ENCODE data around the gene EFEMP1.

EFEMP1 gene

DNA sequence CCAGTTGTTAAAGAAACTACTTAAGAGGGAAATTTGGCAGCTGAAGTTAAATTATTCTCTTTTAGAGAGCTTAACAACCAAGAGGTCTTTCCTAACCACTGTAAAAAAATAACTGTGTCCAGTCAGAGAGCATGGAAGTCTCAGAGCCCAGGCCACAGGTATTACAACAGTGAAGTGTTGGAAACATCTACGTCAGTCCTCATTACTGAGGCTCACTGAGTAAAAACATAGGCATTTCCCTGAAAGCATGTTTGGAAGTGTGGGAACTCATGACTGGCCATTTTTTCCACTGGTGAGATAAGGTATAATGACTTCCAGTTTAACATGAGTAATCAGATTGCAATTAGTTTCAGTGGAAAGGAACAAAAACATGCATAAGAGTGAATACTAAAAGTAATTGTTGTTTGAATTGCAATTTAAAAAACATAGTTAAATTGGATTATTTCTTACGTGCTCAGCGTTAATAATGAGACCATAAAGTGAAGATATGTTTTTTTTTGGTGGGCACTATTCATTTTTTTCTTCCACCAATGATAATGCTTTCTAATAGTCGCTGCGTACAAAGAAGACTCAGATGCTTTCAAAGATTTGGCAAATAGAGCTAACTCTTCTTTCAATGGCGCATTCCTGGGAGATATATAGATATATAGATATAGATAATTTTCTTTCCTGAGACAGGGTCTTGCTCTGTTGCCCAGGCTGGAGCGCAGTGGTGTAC lies 60.8 kb downstream of the EFEMP1 start:
- peak overlapping the region; percentile 82 for H3K27ac ChIP-seq (ENCODE audit: low read depth, low read length)

DNA sequence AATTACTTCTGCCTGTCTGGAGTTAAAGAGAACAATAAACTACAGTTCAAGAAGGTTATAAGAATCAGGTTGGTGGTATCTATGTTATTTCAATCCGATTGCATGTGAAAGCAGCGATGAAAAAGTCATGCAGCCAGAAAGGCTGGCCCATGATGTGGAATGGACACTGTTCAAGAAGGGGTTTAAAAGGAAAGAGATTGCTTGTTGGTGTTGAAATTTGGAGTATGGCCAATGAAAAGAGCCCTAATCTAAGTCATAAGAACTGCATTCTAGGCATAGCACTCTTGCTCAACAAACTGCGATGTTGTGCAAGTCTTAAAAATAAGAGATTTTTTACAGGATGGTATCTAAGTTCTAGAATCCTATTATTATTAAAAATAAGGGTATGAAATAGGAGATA lies 61.3 kb downstream of the EFEMP1 start:
- H3K4me3 ChIP-seq (ENCODE audit: low read depth in 1 of 5, low read length in 5 of 5): no peak overlapping the region
- H3K9ac ChIP-seq (ENCODE audit: low read length in 5 of 5): peak overlapping the region in 1 of 5 donors; percentile 74
- H3K27me3 ChIP-seq (ENCODE audit: control insufficient read depth in 5 of 5, insufficient read depth in 4 of 5, low read length in 5 of 5): peaks cover 0 to 2% (median 0%) of the 10 kb centered on the region in 5 donors
- H3K27ac ChIP-seq (ENCODE audit: low read depth, low read length): peak overlapping the region; percentile 82
- peaks cover 0 to 11% (median 4%) of the 10 kb centered on the region in 5 donors for H3K36me3 ChIP-seq (ENCODE audit: control insufficient read depth in 5 of 5, insufficient read depth in 5 of 5, low read length in 5 of 5)
- H3K4me1 ChIP-seq (ENCODE audit: control insufficient read depth in 5 of 5, insufficient read depth in 5 of 5, low read length in 5 of 5): peaks cover 3 to 29% (median 14%) of the 10 kb centered on the region in 5 donors
- no peaks in the 10 kb centered on the region for H3K9me3 ChIP-seq (ENCODE audit: control insufficient read depth in 5 of 5, low read length in 5 of 5)

More for the DNA sequence above, 60.8 kb downstream of the EFEMP1 start:
- Histone ChIP-seq H3K27me3 (ENCODE audit: control insufficient read depth in 5 of 5, insufficient read depth in 4 of 5, low read length in 5 of 5) (peaks cover 0 to 2% (median 0%) of the 10 kb centered on the region in 5 donors), H3K4me3 (ENCODE audit: low read depth in 1 of 5, low read length in 5 of 5) (no peak overlapping the region), H3K9me3 (ENCODE audit: control insufficient read depth in 5 of 5, low read length in 5 of 5) (no peaks in the 10 kb centered on the region), H3K9ac (ENCODE audit: low read length in 5 of 5) (peak overlapping the region in 4 of 5 donors; percentile 14 to 82 (median 36)), H3K36me3 (ENCODE audit: control insufficient read depth in 5 of 5, insufficient read depth in 5 of 5, low read length in 5 of 5) (peaks cover 1 to 13% (median 4%) of the 10 kb centered on the region in 5 donors), H3K4me1 (ENCODE audit: control insufficient read depth in 5 of 5, insufficient read depth in 5 of 5, low read length in 5 of 5) (peaks cover 3 to 29% (median 14%) of the 10 kb centered on the region in 5 donors)

DNA sequence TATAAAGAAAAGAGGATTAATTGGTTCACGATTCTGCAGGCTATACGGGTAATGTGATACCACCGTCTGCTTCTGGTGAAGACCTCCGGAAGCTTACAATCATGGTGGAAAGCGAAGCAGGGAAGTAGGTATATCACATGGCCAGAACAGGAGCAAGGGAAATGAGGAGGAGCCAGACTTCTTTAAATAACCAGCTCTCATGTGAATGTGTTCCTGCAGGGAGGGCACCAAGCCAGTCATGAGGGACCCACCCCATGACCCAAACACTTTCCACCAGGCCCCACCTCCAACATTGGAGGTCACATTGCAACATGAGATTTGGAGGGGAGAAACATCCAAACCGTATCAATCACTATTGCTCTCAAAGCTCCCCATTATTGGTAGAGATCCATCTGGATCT lies 61.8 kb downstream of the EFEMP1 start:
- H3K27me3 ChIP-seq (ENCODE audit: control insufficient read depth in 5 of 5, insufficient read depth in 4 of 5, low read length in 5 of 5): peaks cover 0 to 2% (median 0%) of the 10 kb centered on the region in 5 donors
- peak overlapping the region in 1 of 5 donors; percentile 74 for H3K9ac ChIP-seq (ENCODE audit: low read length in 5 of 5)
- peaks cover 0 to 9% (median 3%) of the 10 kb centered on the region in 5 donors for H3K36me3 ChIP-seq (ENCODE audit: control insufficient read depth in 5 of 5, insufficient read depth in 5 of 5, low read length in 5 of 5)
- H3K4me1 ChIP-seq (ENCODE audit: control insufficient read depth in 5 of 5, insufficient read depth in 5 of 5, low read length in 5 of 5): peaks cover 3 to 29% (median 14%) of the 10 kb centered on the region in 5 donors
- peak overlapping the region; percentile 82 for H3K27ac ChIP-seq (ENCODE audit: low read depth, low read length)
- H3K4me3 ChIP-seq (ENCODE audit: low read depth in 1 of 5, low read length in 5 of 5): no peak overlapping the region
- no peaks in the 10 kb centered on the region for H3K9me3 ChIP-seq (ENCODE audit: control insufficient read depth in 5 of 5, low read length in 5 of 5)

DNA sequence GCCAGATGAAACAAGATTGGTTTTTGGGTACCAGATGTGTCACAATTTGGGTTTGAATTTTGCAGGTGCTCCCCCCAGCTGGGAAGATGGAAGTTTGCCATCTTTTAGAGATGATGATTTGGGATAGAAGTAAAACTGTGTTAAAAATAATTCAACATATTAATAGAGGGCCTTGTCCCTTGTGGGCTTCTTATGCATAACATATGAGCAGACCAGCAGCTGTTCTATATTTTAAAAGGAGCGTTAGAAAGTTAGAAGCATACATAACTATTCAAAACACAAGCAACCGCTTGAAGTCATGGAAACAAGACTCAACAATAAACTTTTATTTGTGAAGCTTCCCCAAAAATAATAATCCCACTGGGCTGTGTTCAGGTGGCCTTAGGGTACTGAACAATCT lies 62.8 kb downstream of the EFEMP1 start:
- no peak overlapping the region for H3K9ac ChIP-seq (ENCODE audit: low read length in 5 of 5)
- H3K27me3 ChIP-seq (ENCODE audit: control insufficient read depth in 5 of 5, insufficient read depth in 4 of 5, low read length in 5 of 5): peaks cover 0 to 2% (median 0%) of the 10 kb centered on the region in 5 donors
- H3K4me1 ChIP-seq (ENCODE audit: control insufficient read depth in 5 of 5, insufficient read depth in 5 of 5, low read length in 5 of 5): peaks cover 3 to 29% (median 14%) of the 10 kb centered on the region in 5 donors
- peaks cover 0 to 5% (median 0%) of the 10 kb centered on the region in 5 donors for H3K36me3 ChIP-seq (ENCODE audit: control insufficient read depth in 5 of 5, insufficient read depth in 5 of 5, low read length in 5 of 5)
- no peaks in the 10 kb centered on the region for H3K9me3 ChIP-seq (ENCODE audit: control insufficient read depth in 5 of 5, low read length in 5 of 5)
- no peak overlapping the region for H3K27ac ChIP-seq (ENCODE audit: low read depth, low read length)
- no peak overlapping the region for H3K4me3 ChIP-seq (ENCODE audit: low read depth in 1 of 5, low read length in 5 of 5)

DNA sequence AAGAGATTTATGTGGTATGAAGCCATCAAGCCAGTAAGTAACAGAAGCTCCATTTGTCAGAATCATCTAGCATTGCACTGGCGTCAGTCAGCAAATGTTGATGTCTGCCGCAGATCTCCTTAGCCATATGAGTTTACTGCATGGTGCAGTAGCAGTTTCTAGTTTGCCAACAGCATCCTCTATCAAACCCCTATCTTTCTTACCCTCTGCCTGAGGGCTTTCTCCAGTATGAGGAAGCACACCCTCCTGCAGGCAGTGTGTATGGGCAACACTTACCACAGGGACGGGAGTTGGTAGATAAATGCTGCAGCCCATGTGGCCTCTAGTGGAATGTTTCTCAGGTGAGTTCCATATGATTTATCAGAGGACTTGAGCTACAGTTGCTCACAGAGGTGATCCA lies 63.7 kb downstream of the EFEMP1 start:
- Histone ChIP-seq H3K27me3 (ENCODE audit: control insufficient read depth in 5 of 5, insufficient read depth in 4 of 5, low read length in 5 of 5) (peaks cover 0 to 2% (median 0%) of the 10 kb centered on the region in 5 donors), H3K4me3 (ENCODE audit: low read depth in 1 of 5, low read length in 5 of 5) (no peak overlapping the region), H3K27ac (ENCODE audit: low read depth, low read length) (no peak overlapping the region), H3K9me3 (ENCODE audit: control insufficient read depth in 5 of 5, low read length in 5 of 5) (no peaks in the 10 kb centered on the region), H3K36me3 (ENCODE audit: control insufficient read depth in 5 of 5, insufficient read depth in 5 of 5, low read length in 5 of 5) (peaks cover 0 to 5% (median 0%) of the 10 kb centered on the region in 5 donors), H3K4me1 (ENCODE audit: control insufficient read depth in 5 of 5, insufficient read depth in 5 of 5, low read length in 5 of 5) (peaks cover 3 to 24% (median 9%) of the 10 kb centered on the region in 5 donors), H3K9ac (ENCODE audit: low read length in 5 of 5) (no peak overlapping the region)

DNA sequence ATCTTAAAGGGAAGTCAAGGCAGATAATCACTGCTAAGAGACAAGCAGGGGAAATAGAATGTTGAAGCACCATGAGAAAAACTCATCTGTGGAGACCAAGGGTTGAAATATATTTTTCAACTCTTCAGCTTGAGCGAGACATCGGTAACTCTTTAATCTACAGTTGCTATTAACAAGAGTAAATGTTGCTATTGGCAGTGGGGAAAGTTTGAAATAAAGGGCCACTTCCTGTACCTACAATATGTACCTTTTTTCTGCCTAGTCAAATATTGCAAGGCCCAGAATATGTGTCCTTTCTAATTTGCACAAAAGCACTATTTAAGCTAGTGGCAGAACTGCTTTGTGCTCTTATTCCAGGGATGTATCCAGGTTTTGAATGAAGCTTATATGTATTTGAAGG lies 65.8 kb downstream of the EFEMP1 start:
- no peak overlapping the region for H3K27ac ChIP-seq (ENCODE audit: low read depth, low read length)
- H3K27me3 ChIP-seq (ENCODE audit: control insufficient read depth in 5 of 5, insufficient read depth in 4 of 5, low read length in 5 of 5): peaks cover 0 to 2% (median 0%) of the 10 kb centered on the region in 5 donors
- peaks cover 2 to 15% (median 6%) of the 10 kb centered on the region in 5 donors for H3K4me1 ChIP-seq (ENCODE audit: control insufficient read depth in 5 of 5, insufficient read depth in 5 of 5, low read length in 5 of 5)
- no peak overlapping the region for H3K4me3 ChIP-seq (ENCODE audit: low read depth in 1 of 5, low read length in 5 of 5)
- H3K36me3 ChIP-seq (ENCODE audit: control insufficient read depth in 5 of 5, insufficient read depth in 5 of 5, low read length in 5 of 5): peaks cover 0 to 5% (median 0%) of the 10 kb centered on the region in 5 donors
- H3K9me3 ChIP-seq (ENCODE audit: control insufficient read depth in 5 of 5, low read length in 5 of 5): no peaks in the 10 kb centered on the region
- H3K9ac ChIP-seq (ENCODE audit: low read length in 5 of 5): no peak overlapping the region

DNA sequence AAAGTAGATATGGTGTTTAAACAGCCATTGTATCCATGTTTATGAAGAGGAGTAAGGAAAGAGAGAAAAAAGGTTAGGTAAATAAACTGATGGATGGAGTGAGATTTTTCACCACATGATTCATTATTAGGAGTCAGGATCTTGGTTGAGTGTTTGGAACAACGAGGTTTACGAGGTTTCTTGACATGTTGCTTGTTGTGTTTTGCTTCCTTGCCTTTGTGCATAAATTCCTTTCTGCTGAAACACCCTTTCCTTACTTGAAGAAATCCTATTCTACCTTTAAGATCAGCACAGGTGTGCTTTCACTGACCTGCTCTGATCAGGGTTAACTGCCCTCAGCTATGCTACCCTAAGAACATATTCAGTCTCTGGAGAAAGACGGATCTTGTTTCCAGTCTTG lies 66.6 kb downstream of the EFEMP1 start:
- Histone ChIP-seq H3K9ac (ENCODE audit: low read length in 5 of 5) (no peak overlapping the region), H3K27me3 (ENCODE audit: control insufficient read depth in 5 of 5, insufficient read depth in 4 of 5, low read length in 5 of 5) (peaks cover 0 to 2% (median 0%) of the 10 kb centered on the region in 5 donors), H3K9me3 (ENCODE audit: control insufficient read depth in 5 of 5, low read length in 5 of 5) (no peaks in the 10 kb centered on the region), H3K36me3 (ENCODE audit: control insufficient read depth in 5 of 5, insufficient read depth in 5 of 5, low read length in 5 of 5) (peaks cover 0 to 5% (median 0%) of the 10 kb centered on the region in 5 donors), H3K4me3 (ENCODE audit: low read depth in 1 of 5, low read length in 5 of 5) (no peak overlapping the region), H3K27ac (ENCODE audit: low read depth, low read length) (no peak overlapping the region), H3K4me1 (ENCODE audit: control insufficient read depth in 5 of 5, insufficient read depth in 5 of 5, low read length in 5 of 5) (peaks cover 0 to 7% (median 4%) of the 10 kb centered on the region in 5 donors)

DNA sequence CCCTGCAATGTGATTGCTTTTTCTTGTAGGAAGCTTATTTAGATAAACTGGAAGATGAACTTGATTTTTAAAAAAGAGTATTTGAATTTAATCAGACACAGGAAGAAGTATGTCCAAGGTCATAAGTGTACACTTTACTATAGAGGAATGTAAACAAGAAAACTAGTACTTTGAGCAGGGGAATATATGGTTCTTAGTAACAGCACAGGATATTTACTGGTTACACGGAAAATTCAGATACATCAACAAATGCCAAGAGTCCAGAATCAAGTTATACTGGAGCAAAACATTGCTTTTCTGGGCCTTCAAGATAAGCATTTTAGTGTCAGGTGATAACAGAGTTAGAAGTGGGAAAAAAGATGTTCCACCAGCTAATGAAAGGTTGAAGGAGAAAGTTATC lies 75.5 kb downstream of the EFEMP1 start:
- Histone ChIP-seq H3K4me3 (ENCODE audit: low read depth in 1 of 5, low read length in 5 of 5) (no peak overlapping the region), H3K27me3 (ENCODE audit: control insufficient read depth in 5 of 5, insufficient read depth in 4 of 5, low read length in 5 of 5) (no peaks in the 10 kb centered on the region), H3K9ac (ENCODE audit: low read length in 5 of 5) (no peak overlapping the region), H3K36me3 (ENCODE audit: control insufficient read depth in 5 of 5, insufficient read depth in 5 of 5, low read length in 5 of 5) (no peaks in the 10 kb centered on the region), H3K9me3 (ENCODE audit: control insufficient read depth in 5 of 5, low read length in 5 of 5) (no peaks in the 10 kb centered on the region), H3K27ac (ENCODE audit: low read depth, low read length) (no peak overlapping the region), H3K4me1 (ENCODE audit: control insufficient read depth in 5 of 5, insufficient read depth in 5 of 5, low read length in 5 of 5) (peaks cover 0 to 17% (median 0%) of the 10 kb centered on the region in 5 donors)

DNA sequence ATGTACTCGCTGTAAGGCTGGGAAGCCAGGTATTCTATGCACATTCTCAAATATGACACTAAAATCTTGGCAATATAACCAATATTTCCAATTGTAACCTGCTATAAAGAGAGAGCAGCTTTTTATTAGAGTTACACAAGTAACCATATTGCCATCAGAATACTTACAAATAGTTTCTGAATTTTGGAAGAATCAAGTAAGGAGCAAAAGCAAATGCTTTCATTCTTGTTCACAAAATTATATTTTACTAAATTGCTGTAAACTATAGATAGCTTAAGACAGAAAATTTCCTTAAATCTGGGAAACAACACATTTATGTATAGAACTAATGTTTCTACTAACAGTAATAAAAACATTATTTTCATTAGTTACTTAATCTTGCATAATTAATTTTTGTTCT lies 77.2 kb downstream of the EFEMP1 start:
- H3K9ac ChIP-seq (ENCODE audit: low read length in 5 of 5): no peak overlapping the region
- H3K27ac ChIP-seq (ENCODE audit: low read depth, low read length): no peak overlapping the region
- H3K9me3 ChIP-seq (ENCODE audit: control insufficient read depth in 5 of 5, low read length in 5 of 5): no peaks in the 10 kb centered on the region
- H3K27me3 ChIP-seq (ENCODE audit: control insufficient read depth in 5 of 5, insufficient read depth in 4 of 5, low read length in 5 of 5): no peaks in the 10 kb centered on the region
- H3K4me1 ChIP-seq (ENCODE audit: control insufficient read depth in 5 of 5, insufficient read depth in 5 of 5, low read length in 5 of 5): peaks cover 0 to 17% (median 4%) of the 10 kb centered on the region in 5 donors
- H3K4me3 ChIP-seq (ENCODE audit: low read depth in 1 of 5, low read length in 5 of 5): no peak overlapping the region
- no peaks in the 10 kb centered on the region for H3K36me3 ChIP-seq (ENCODE audit: control insufficient read depth in 5 of 5, insufficient read depth in 5 of 5, low read length in 5 of 5)

DNA sequence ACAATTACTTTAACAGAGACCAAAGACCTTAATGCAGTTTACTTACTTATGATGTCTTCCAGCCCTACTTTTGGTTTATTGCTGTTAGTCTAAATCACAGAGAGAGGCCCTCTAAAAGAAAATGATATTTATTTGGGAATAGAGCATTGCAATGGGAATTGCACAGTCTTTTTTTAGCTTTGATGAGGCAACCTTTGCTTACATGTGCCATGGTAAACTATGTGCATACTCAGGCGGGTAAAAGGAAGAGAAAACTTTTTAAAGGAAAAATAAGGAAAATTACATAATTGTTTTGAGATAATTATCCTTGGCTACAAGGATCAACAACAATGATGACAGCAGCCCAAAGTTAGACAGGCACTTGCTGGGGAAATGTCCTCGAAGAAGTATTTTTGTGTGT lies 78.6 kb downstream of the EFEMP1 start:
- Histone ChIP-seq H3K9me3 (ENCODE audit: control insufficient read depth in 5 of 5, low read length in 5 of 5) (no peaks in the 10 kb centered on the region), H3K4me1 (ENCODE audit: control insufficient read depth in 5 of 5, insufficient read depth in 5 of 5, low read length in 5 of 5) (peaks cover 0 to 17% (median 4%) of the 10 kb centered on the region in 5 donors), H3K27ac (ENCODE audit: low read depth, low read length) (peak overlapping the region; percentile 42), H3K4me3 (ENCODE audit: low read depth in 1 of 5, low read length in 5 of 5) (no peak overlapping the region), H3K27me3 (ENCODE audit: control insufficient read depth in 5 of 5, insufficient read depth in 4 of 5, low read length in 5 of 5) (no peaks in the 10 kb centered on the region), H3K9ac (ENCODE audit: low read length in 5 of 5) (no peak overlapping the region), H3K36me3 (ENCODE audit: control insufficient read depth in 5 of 5, insufficient read depth in 5 of 5, low read length in 5 of 5) (no peaks in the 10 kb centered on the region)

All from subcutaneous abdominal adipose tissue (tissue), 5 donors.